ENCODE measurements around the gene CTNNA3. TPM values are rescaled to one million over a fixed set of nuclear protein-coding genes. Genes with fewer than 3 reads are reported as not detected.

Gene CTNNA3
- total RNA-seq, 2 donors from 2014 or later: 3.2 to 7.2 TPM

DNA sequence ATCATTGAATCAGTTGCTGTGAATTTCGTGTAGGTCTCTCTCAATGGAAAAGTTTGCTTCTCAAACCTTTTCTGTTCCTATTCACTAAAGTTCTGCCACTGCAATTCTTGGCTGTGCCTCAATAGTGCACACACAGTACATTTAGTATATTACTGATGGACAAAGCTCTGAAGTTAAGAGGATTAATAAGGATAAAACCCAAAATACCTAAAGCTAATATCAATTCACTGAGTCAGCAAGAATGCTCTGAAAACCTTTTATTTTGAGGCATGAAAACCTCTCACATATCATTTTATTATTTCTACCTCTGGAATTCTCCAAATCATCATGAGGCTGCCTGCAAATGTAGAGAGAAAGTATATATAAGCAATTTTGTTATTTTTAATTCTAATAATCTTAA, 1403.5 kb downstream of the CTNNA3 start:
- peaks cover 7% of the 10 kb centered on the region for H3K4me1 Mint-ChIP-seq
- Histone ChIP-seq H3K36me3 (ENCODE audit: control insufficient read depth, insufficient read depth, low read length) (no peaks in the 10 kb centered on the region), H3K9ac (ENCODE audit: extremely low read depth, low read length, poor library complexity, severe bottlenecking) (no peak overlapping the region), H3K27me3 (ENCODE audit: control insufficient read depth, insufficient read depth, low read length, poor library complexity, severe bottlenecking) (no peaks in the 10 kb centered on the region), H3K4me3 (ENCODE audit: low read length) (no peak overlapping the region), H3K27ac (ENCODE audit: low read depth, low read length) (no peak overlapping the region), H3K9me3 (ENCODE audit: control insufficient read depth, low read length) (no peaks in the 10 kb centered on the region), H3K4me1 (ENCODE audit: control insufficient read depth, insufficient read depth, low read length) (peaks cover 6% of the 10 kb centered on the region)
- H3K36me3 Mint-ChIP-seq (ENCODE audit: low read depth): no peaks in the 10 kb centered on the region
- WGBS, 2 experiments (ENCODE audit: insufficient coverage in 1 of 2, insufficient read length in 1 of 2): 80 to 93% methylated on average over 1 of the region's 1 CpG
- H3K9me3 Mint-ChIP-seq: no peaks in the 10 kb centered on the region
- TF ChIP-seq, protein P1, sequence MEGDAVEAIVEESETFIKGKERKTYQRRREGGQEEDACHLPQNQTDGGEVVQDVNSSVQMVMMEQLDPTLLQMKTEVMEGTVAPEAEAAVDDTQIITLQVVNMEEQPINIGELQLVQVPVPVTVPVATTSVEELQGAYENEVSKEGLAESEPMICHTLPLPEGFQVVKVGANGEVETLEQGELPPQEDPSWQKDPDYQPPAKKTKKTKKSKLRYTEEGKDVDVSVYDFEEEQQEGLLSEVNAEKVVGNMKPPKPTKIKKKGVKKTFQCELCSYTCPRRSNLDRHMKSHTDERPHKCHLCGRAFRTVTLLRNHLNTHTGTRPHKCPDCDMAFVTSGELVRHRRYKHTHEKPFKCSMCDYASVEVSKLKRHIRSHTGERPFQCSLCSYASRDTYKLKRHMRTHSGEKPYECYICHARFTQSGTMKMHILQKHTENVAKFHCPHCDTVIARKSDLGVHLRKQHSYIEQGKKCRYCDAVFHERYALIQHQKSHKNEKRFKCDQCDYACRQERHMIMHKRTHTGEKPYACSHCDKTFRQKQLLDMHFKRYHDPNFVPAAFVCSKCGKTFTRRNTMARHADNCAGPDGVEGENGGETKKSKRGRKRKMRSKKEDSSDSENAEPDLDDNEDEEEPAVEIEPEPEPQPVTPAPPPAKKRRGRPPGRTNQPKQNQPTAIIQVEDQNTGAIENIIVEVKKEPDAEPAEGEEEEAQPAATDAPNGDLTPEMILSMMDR (conservative IDR thresholded peaks at IDR 0.05): no peak
- H3K27ac Mint-ChIP-seq: no peak overlapping the region
- no peak for DNase-seq
- no peak overlapping the region for H3K4me3 Mint-ChIP-seq
- H3K27me3 Mint-ChIP-seq (ENCODE audit: insufficient read depth): no peaks in the 10 kb centered on the region

- no peak overlapping the region for H3K27ac Mint-ChIP-seq
- H3K27me3 Mint-ChIP-seq (ENCODE audit: insufficient read depth): no peaks in the 10 kb centered on the region
- TF ChIP-seq, protein P1 (conservative IDR thresholded peaks at IDR 0.05): no peak
- no peaks in the 10 kb centered on the region for H3K9me3 ChIP-seq (ENCODE audit: control insufficient read depth, low read length)
- H3K36me3 Mint-ChIP-seq (ENCODE audit: low read depth): no peaks in the 10 kb centered on the region
- H3K27me3 ChIP-seq (ENCODE audit: control insufficient read depth, insufficient read depth, low read length, poor library complexity, severe bottlenecking): no peaks in the 10 kb centered on the region
- H3K4me3 Mint-ChIP-seq: no peak overlapping the region
- H3K36me3 ChIP-seq (ENCODE audit: control insufficient read depth, insufficient read depth, low read length): no peaks in the 10 kb centered on the region
- no peak overlapping the region for H3K4me3 ChIP-seq (ENCODE audit: low read length)
- H3K4me1 ChIP-seq (ENCODE audit: control insufficient read depth, insufficient read depth, low read length): peaks cover 6% of the 10 kb centered on the region
- no peak overlapping the region for H3K27ac ChIP-seq (ENCODE audit: low read depth, low read length)
- WGBS, 2 experiments (ENCODE audit: insufficient coverage in 1 of 2, insufficient read length in 1 of 2): 69 to 100% methylated on average over 1 to 2 of the region's 2 CpGs
- DNase-seq: no peak
- H3K4me1 Mint-ChIP-seq: peaks cover 6% of the 10 kb centered on the region
- no peak overlapping the region for H3K9ac ChIP-seq (ENCODE audit: extremely low read depth, low read length, poor library complexity, severe bottlenecking)
- no peaks in the 10 kb centered on the region for H3K9me3 Mint-ChIP-seq
These were observed 1404.9 kb downstream of the CTNNA3 start for GRCh38 chr10:66291133-66291532.

DNA sequence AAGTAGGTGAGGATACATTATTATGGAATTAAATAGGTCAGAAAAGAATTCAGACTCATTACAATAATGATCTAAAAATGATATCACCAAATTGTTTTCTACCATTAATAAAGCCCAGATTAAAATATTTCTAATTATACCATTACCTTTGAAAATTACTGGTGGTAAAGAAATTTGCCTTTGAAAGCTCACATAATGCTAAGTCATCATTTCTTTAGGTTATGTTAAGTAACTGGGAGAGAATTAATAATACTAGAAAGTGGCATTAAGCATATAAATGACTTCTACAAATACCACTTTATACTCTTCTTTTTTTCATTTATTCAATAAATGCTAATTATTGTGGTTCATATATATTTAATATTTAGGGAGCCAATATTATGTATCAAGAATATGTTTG, 1411.4 kb downstream of the CTNNA3 start:
- Mint-ChIP-seq H3K27me3 (ENCODE audit: insufficient read depth) (no peaks in the 10 kb centered on the region), H3K36me3 (ENCODE audit: low read depth) (no peaks in the 10 kb centered on the region), H3K27ac (no peak overlapping the region), H3K9me3 (no peaks in the 10 kb centered on the region), H3K4me3 (no peak overlapping the region), H3K4me1 (no peaks in the 10 kb centered on the region)
- no peak for DNase-seq
- H3K9ac ChIP-seq (ENCODE audit: extremely low read depth, low read length, poor library complexity, severe bottlenecking): no peak overlapping the region
- TF ChIP-seq, protein P1 (conservative IDR thresholded peaks at IDR 0.05): no peak
- no peaks in the 10 kb centered on the region for H3K9me3 ChIP-seq (ENCODE audit: control insufficient read depth, low read length)
- no peaks in the 10 kb centered on the region for H3K27me3 ChIP-seq (ENCODE audit: control insufficient read depth, insufficient read depth, low read length, poor library complexity, severe bottlenecking)
- H3K27ac ChIP-seq (ENCODE audit: low read depth, low read length): no peak overlapping the region
- no peak overlapping the region for H3K4me3 ChIP-seq (ENCODE audit: low read length)
- H3K4me1 ChIP-seq (ENCODE audit: control insufficient read depth, insufficient read depth, low read length): no peaks in the 10 kb centered on the region
- no peaks in the 10 kb centered on the region for H3K36me3 ChIP-seq (ENCODE audit: control insufficient read depth, insufficient read depth, low read length)
